Stimulated activated CD4-positive, alpha-beta T cell treated with anti-CD3 and anti-CD28 coated beads, TNF-alpha, amount 100 ng/mL, for 48 hours (primary cell): ENCODE measurements around the gene FBXO31.

Experiments
- DNase-seq, 3 donors: peaks; one replicate each; pipeline ENCODE4 v3.0.0-alpha.2; 2020; ENCODE audit warnings: low read depth in 3 of 3

The FBXO31 gene

DNA sequence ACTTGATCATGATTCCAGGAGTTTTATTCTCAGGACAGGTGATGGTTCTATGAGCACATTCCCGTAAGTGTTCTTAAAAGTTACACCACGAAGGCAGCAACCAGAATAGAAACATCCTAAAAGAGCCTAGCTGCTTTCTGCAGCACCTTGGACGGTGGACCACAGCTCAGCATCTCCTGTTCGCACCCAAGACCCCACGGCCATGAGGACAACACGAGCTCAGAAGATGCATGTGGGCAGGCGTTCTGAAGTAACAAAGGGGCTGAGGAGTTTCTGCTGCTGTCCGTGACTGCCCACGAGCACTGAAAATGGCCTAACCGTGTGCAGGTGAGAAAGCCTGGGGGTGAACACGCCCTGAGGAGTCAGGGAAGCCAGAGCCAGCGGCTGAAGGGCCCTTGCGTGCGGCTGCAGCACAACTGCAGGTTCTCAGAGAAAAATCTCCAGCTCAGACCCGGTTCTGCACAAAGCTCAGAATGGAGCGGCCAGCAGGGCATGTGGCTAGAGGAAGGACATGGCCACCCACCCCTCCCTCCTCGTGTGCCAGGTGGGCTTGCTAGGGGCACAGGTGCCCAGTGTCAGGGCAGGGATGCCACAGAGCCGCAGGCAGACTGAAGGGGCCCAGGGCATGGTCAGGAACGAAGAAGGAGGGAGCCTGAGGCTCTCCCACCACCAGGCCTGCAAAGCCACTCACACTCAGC, 55.6 kb downstream of the FBXO31 start:
- no peak for DNase-seq

DNA sequence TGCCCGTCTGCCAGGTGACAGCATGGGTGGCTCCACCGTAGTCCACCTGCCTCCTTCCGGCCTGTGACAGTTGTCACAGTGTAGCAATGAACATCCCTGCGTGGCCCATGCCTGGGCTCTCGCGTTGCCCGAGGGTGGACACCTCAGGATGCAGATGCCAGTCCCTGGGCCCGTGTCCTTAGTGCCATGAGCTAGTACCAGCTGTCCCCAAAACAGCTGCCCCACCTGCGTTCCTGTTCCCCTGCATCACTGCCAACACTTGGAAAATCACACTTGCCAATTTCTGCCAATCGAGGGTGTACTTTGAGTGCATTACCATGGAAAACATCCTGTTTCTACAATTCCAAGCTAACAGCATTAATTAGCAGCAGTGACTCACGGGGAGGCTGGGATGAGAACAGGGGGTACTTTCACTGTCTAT, 57.4 kb downstream of the FBXO31 start:
- no peak for DNase-seq

DNA sequence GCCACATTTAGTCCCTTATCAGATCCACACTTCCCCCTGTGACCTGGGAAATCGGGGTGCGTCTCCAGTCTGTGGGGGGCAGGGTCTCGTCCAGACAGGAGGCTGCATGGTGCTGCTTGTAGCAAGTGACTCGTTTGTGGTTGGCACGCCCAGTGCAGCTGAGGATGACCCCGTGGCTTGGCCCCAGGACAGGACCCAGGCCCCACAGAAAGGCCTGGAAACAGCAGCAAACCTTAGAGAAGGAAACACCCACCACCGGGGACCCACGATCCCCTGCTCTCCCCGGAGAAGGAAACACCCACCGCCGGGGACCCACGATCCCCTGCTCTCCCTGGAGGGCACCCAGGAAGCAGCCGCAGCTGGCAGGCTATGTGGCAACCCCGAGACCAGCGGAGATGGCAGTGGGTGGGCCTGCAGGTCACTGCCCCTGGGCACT, 58.1 kb downstream of the FBXO31 start:
- DNase-seq: no peak

- no peak for DNase-seq
Observed at GRCh38 chr16:87324411-87325275, 58.9 kb downstream of the FBXO31 start.

DNA sequence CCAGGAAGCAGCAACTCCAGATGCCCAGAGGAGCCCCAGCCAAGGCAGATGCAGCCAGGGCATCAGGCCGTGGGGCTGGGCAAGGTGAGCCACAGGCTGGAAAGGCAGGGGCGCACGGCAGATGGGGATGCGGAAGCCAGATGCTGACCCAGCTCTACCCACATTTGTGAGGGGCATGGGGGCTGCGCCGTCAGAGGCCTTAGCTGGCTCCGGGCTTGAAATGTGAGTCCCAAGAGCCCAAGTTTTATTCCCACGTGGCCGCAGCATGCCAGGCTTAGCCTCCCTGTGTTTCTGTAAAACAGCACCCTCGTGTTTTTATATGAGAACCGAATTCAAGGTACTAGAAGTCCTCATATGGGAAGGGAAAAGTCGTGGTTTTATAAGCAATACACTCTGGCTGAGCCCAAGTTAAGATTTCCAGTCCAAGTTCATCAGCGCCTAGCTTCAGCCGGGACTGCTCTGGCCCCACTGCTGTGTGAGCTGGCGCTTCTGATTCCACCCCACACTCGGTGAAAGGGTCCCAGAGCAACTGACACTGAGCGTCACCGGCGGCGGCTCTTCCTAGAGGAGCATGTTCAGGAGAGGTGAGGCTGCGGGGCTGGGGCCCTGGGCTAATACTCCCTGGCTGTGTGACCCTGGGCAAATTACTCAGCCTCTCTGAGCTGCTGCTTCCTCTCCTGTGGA, 59.7 kb downstream of the FBXO31 start:
- no peak for DNase-seq

DNA sequence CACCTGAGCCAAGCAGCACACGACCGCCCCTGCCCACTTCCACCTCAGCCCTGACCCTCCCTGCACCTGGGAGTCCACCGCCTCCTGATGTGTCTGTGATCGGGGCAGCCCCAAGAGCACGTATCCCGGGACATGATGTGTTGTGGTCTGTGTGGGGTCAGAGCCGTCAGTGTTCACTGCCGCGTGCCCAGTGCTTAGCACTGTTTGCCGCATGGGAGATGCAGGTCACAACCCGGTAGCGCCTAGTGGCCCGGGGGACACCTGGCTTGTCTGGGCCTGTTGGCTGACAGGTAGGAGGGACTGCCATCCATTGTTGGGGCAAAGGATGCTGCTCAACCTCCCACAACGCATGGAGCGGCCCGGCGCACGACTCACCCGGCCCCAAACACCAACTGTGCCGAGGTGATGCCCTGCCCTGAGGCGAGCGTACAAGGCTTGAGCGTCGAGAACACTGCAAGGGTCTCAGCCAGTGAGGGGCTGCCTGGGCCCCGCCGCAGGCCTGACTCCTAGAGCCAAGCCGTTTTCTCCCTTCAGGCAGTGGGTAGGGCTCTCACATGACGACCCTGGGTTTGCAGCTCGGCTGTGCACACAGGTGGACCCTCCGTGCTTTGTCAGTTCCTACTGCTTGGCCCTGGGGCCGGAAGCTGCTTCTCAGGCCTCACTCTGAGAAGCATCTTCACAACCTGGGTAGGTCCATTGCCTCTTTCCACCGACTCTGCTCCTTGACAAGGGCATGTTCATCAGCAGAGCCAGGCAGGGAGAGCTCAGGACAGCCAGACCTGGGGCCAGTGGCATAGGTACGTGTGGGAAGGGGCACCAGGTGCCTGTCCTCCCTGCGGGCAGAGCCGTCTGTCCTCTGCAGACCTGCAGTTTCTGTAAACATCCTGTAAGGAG, 60.5 kb downstream of the FBXO31 start:
- no peak for DNase-seq

DNA sequence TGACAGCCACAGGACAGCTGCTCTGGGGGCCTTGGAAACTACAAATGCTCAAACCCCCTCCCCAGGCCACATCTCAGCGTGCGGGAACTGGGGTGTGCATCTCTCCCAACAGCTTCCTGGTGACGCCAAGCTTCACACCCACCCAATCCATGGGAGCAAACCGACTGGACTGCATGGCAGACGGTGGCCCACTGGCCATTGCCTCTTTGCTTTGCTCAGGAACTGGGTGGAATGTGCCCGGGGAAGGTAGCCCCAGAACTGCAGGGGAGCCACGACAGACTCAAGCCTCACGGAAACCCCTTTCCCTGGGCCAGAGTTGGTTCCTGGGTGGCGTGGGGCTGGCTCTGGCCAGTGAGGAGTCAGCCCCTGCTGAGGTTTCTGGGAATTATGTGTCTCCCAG, 61.2 kb downstream of the FBXO31 start:
- DNase-seq: no peak

- no peak for DNase-seq
Observed at GRCh38 chr16:87321336-87322107, 62.1 kb downstream of the FBXO31 start.

DNA sequence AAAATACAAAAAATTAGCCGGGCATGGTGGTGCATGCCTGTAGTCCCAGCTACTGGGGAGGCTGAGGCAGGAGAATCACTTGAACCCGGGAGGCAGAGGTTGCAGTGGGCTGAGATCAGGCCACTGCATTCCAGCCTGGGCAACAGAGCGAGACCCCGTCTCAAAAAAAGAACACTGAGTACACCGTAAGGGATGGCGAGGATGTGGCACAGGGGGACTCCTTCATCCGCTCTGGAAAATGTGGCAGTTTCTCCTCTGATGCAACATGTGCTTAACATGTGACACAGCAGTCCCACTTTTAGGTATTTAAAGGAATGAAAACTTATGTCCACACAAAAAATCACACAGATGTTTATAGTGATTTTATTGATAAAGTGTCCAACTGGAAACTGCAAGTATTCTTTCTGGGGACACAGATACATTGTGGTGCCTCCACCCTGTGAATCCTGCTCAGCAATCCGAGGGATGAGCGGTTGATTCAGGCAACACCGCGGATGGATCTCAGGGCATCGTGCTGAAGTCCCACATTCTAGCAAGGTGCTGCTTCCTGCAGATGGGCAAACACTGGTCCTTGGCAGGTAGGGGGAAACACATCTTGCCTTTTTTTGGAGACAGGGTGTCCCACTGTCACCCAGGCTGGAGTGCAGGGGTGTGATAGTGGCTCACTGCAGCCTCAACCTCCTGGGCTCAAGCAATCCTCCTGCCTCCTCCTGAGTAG, 62.9 kb downstream of the FBXO31 start:
- no peak for DNase-seq

- no peak for DNase-seq
Observed at GRCh38 chr16:87319997-87320491, 63.5 kb downstream of the FBXO31 start.

DNA sequence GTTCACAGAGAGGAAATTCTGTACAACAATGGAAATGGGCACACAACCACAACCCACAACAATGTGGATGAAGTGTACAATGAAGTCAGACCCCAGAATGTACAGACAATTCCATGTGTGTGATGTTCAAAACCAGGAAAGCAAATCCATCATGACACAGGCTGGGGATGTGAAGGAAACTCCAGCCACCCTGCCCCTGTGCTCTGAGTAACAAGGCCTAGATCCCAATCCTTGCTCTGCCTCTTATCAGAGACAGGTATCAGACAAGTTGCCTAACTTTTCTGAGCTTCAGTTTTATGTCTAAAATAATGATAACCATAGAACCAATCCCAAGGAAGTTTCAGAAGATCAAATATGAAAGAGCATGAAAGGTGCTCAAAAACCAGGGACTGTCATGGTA, 64.6 kb downstream of the FBXO31 start:
- DNase-seq: no peak

GRCh38 chr16:87317750-87318644, 65.6 kb downstream of the FBXO31 start:
- DNase-seq: peak; percentile 15 to 29 (median 24)

GRCh38 chr16:87316923-87317749, 66.4 kb downstream of the FBXO31 start, which contains the start of gene C16orf95:
C16orf95 (minus strand) TSS chr16:87317392; CDS start chr16:87317242, 150 bp downstream.
- peak; percentile 89 to 95 (median 93) for DNase-seq

DNA sequence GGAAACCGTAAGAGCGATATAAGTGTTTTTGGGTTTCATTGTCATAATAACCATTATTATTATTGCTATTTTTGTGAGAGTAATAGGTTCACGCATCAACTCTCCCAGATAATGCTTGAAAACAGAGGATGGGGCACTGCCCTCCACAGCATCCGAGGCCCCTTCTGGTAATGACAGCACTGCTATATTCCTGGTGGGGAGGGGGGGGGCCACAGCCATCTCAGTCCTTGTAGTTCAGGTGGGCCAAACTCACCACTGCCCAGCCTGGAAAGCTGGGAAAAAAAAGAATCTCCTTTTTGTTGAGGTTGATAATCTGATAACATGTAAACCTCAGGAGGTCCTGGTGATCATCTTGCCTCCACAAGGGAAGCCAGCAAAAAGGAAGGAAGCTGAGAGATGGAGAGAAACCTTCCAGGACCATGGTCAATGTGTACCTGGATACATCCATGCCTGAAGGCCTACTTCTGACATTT, 67.1 kb downstream of the FBXO31 start:
- DNase-seq: no peak

- DNase-seq: no peak
Observed at GRCh38 chr16:87314990-87315420, 68.6 kb downstream of the FBXO31 start.

GRCh38 chr16:87312008-87312407, 71.6 kb downstream of the FBXO31 start:
- DNase-seq: no peak

DNA sequence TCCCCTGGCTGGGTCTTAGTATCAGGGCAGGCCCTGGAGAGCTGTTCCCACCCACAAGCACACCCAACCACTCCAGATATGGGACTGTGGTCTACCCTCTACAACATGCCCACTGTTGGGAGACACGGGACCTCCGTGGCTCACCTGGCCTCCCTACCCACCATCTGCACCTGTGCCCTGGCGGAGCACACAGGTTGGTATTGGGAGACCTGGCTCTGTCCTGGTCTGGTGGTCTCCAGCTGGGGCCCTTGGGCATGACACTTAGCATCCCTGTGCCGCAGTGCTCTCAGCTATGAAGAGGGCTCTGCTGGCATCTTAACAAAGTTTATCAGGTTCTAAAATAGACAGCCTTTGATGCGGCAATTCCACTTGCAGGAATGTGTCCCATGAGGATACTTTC, 72.2 kb downstream of the FBXO31 start:
- no peak for DNase-seq

DNA sequence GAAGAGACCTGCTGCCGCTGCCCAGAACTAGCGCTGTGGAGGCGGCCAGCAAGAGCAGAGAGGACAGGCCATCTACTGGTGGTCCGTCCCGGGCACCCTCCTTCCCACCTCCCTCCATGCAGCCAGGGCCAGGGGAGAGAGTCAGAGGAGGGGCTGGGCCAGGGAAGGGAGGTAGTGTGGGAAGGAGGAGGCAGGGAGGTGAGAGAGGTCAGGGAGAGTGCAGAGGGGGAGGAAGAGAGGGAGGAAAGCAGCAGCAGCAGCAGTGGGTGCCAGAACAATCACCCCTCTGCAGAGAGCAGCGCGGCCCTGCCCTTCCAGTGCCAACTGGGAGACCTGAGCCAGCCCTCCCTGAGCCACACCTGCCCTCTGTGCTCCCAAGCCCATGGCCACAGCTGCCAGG, 73.0 kb downstream of the FBXO31 start:
- no peak for DNase-seq
